HepG2 (cell line): ENCODE measurements around the gene DZANK1. TPM values are rescaled to one million over a fixed set of nuclear protein-coding genes. Genes with fewer than 3 reads are reported as not detected.

Experiments
- BCL6 ChIP-seq: IDR thresholded peaks from 2 replicates; pipeline ENCODE4 v1.6.1; 2016; ENCODE audit warnings: missing genetic modification reagents, missing compliant biosample characterization
- CAMTA2 ChIP-seq: sonication (generic); formaldehyde crosslinking; IDR thresholded peaks from 2 replicates; pipeline ENCODE4 v1.4.0; 2020; ENCODE audit warnings: mild to moderate bottlenecking, missing genetic modification reagents, borderline replicate concordance
- CHD4 ChIP-seq: fragments of 200-600 bp; sonication (generic); IDR thresholded peaks from 2 replicates; pipeline ENCODE4 v1.7.0; 2017; ENCODE audit warnings: mild to moderate bottlenecking, low read length, borderline replicate concordance
- CREBL2 ChIP-seq: sonication (generic); formaldehyde crosslinking; IDR thresholded peaks from 2 replicates; pipeline ENCODE4 v1.8.1; 2023; ENCODE audit warnings: missing genetic modification reagents, mild to moderate bottlenecking, borderline replicate concordance
- DBP ChIP-seq: sonication (generic); formaldehyde crosslinking; IDR thresholded peaks from 2 replicates; pipeline ENCODE4 v1.4.0; 2020; ENCODE audit warnings: missing genetic modification reagents; ENCODE audit errors: not compliant biosample characterization
- FOXJ3 ChIP-seq: sonication (generic); formaldehyde crosslinking; IDR thresholded peaks from 2 replicates; pipeline ENCODE4 v1.4.0; 2020; ENCODE audit warnings: missing genetic modification reagents, mild to moderate bottlenecking, borderline replicate concordance
- HNRNPK ChIP-seq: fragments of 200-400 bp; formaldehyde crosslinking; IDR thresholded peaks from 2 replicates; pipeline ENCODE4 v1.6.1; 2018; ENCODE audit warnings: low read length, low read depth, moderate library complexity, mild to moderate bottlenecking; ENCODE audit not compliant: poor library complexity, severe bottlenecking
- IRX3 ChIP-seq: sonication (generic); formaldehyde crosslinking; IDR thresholded peaks from 2 replicates; pipeline ENCODE4 v1.8.1; 2023; ENCODE audit warnings: mild to moderate bottlenecking, low read depth, missing genetic modification reagents, borderline replicate concordance
- JDP2 ChIP-seq: sonication (generic); formaldehyde crosslinking; IDR thresholded peaks from 2 replicates; pipeline ENCODE4 v1.8.1; 2022; ENCODE audit warnings: missing genetic modification reagents, borderline replicate concordance
- MED1 ChIP-seq: sonication (generic); formaldehyde crosslinking; IDR thresholded peaks from 2 replicates; pipeline ENCODE4 v1.4.0; 2020; ENCODE audit warnings: missing genetic modification reagents
- MYC ChIP-seq: sonication (generic); formaldehyde crosslinking; IDR thresholded peaks from 2 replicates; pipeline ENCODE4 v1.9.0; 2021; ENCODE audit warnings: missing genetic modification reagents, borderline replicate concordance
- NR2F1 ChIP-seq, 2 experiments: fragments of 450-650 bp in 1 of 2; formaldehyde crosslinking in 1 of 2; IDR thresholded peaks; 2 replicates each; pipeline versions ENCODE4 v1.5.0 to v1.6.1; 2016 to 2020; ENCODE audit warnings: mild to moderate bottlenecking in 1 of 2, missing compliant biosample characterization in 1 of 2, missing genetic modification reagents in 1 of 2, moderate library complexity in 1 of 2
- NRL ChIP-seq: sonication (generic); formaldehyde crosslinking; IDR thresholded peaks from 2 replicates; pipeline ENCODE4 v1.5.0; 2020; ENCODE audit warnings: missing genetic modification reagents, mild to moderate bottlenecking, moderate library complexity, borderline replicate concordance
- PAWR ChIP-seq: sonication (generic); formaldehyde crosslinking; IDR thresholded peaks from 2 replicates; pipeline ENCODE4 v1.4.0; 2020; ENCODE audit warnings: missing genetic modification reagents, mild to moderate bottlenecking, borderline replicate concordance
- PHF21A ChIP-seq: sonication (generic); formaldehyde crosslinking; IDR thresholded peaks from 2 replicates; pipeline ENCODE4 v1.5.0; 2020; ENCODE audit warnings: mild to moderate bottlenecking, missing genetic modification reagents
- RAD21 ChIP-seq: fragments of 450-650 bp; formaldehyde crosslinking; IDR thresholded peaks from 2 replicates; pipeline ENCODE4 v1.5.0; 2020; ENCODE audit warnings: mild to moderate bottlenecking
- RCOR2 ChIP-seq: IDR thresholded peaks from 2 replicates; pipeline ENCODE4 v1.6.1; 2016; ENCODE audit warnings: missing biosample characterization, missing genetic modification reagents
- RELA ChIP-seq: sonication (generic); formaldehyde crosslinking; IDR thresholded peaks from 2 replicates; pipeline ENCODE4 v1.4.0; 2020; ENCODE audit warnings: missing genetic modification reagents
- RFX3 ChIP-seq: IDR thresholded peaks from 2 replicates; pipeline ENCODE4 v1.6.1; 2016; ENCODE audit warnings: missing biosample characterization, missing genetic modification reagents
- RORA ChIP-seq: sonication (generic); formaldehyde crosslinking; IDR thresholded peaks from 2 replicates; pipeline ENCODE4 v1.5.0; 2020; ENCODE audit warnings: mild to moderate bottlenecking, missing genetic modification reagents, moderate library complexity
- SMYD3 ChIP-seq: sonication (generic); formaldehyde crosslinking; IDR thresholded peaks from 2 replicates; pipeline ENCODE4 v1.8.1; 2023; ENCODE audit warnings: mild to moderate bottlenecking, missing genetic modification reagents
- SOX5 ChIP-seq: IDR thresholded peaks from 2 replicates; pipeline ENCODE4 v1.6.1; 2016; ENCODE audit warnings: borderline replicate concordance
- ZBTB4 ChIP-seq: sonication (generic); formaldehyde crosslinking; IDR thresholded peaks from 2 replicates; pipeline ENCODE4 v1.4.0; 2020; ENCODE audit warnings: missing genetic modification reagents, mild to moderate bottlenecking, borderline replicate concordance
- ZFP37 ChIP-seq: sonication (generic); formaldehyde crosslinking; IDR thresholded peaks from 2 replicates; pipeline ENCODE4 v1.4.0; 2020; ENCODE audit warnings: missing genetic modification reagents, borderline replicate concordance
- ZNF563 ChIP-seq: sonication (generic); formaldehyde crosslinking; IDR thresholded peaks from 2 replicates; pipeline ENCODE4 v1.8.0; 2022; ENCODE audit warnings: mild to moderate bottlenecking, moderate library complexity, missing genetic modification reagents
- ZNF772 ChIP-seq: sonication (generic); formaldehyde crosslinking; IDR thresholded peaks from 2 replicates; pipeline ENCODE4 v1.5.0; 2020; ENCODE audit warnings: mild to moderate bottlenecking, missing genetic modification reagents
- ZNF777 ChIP-seq: sonication (generic); formaldehyde crosslinking; IDR thresholded peaks from 2 replicates; pipeline ENCODE4 v1.4.0; 2020; ENCODE audit warnings: missing genetic modification reagents
- polyA plus RNA-seq, 8 experiments: library from polyadenylated mRNA; depleted of rRNA in 3 of 8; stranded (reverse) in 7 of 8; unstranded in 1 of 8; fragments of >200 nt; fragmentation: Illumina TruSeq in 4 of 8; extraction: Trizol in 4 of 8; gene quantifications; 2 replicates each; pipeline versions ENCODE4 v1.2.1 to v1.2.3, GENCODE V29; 2011 to 2016; ENCODE audit warnings: low read depth in 4 of 8, missing spikeins in 1 of 8, mixed read lengths in 1 of 8; ENCODE audit not compliant: insufficient read depth in 1 of 8
- total RNA-seq, 5 experiments: library from RNA; depleted of rRNA; stranded (reverse); fragments of >200 nt; fragmentation: Illumina TruSeq; extraction: Trizol; gene quantifications; 2 replicates each; pipeline ENCODE4 v1.2.3, GENCODE V29; 2016; ENCODE audit warnings: low read depth in 1 of 5

DZANK1 gene
- total and polyA plus RNA-seq, 2 of the 13 experiments (the other 11 are each of a cell fraction or from before 2014, with no cell fraction given), result 1.6 to 3.2 TPM

GRCh38 chr20:18388860-18389259, 78.0 kb downstream of the DZANK1 start (continued):
- TF ChIP-seq CREBL2 (no peak), BCL6 (CRISPR knock-in tag) (peak; percentile 81), MYC (no peak), FOXJ3 (CRISPR knock-in tag) (0 out of 2 replicates have a peak, but pooled peaks have one; percentile 41), RFX3 (CRISPR knock-in tag) (no peak), ZBTB4 (CRISPR knock-in tag) (no peak), ZFP37 (CRISPR knock-in tag) (no peak), ZNF777 (CRISPR knock-in tag) (no peak), SMYD3 (CRISPR knock-in tag) (no peak), CHD4 (no peak), DBP (CRISPR knock-in tag) (no peak), RCOR2 (peak; percentile 34; the same call in 1 of the 2 replicates), CAMTA2 (no peak), MED1 (peak; percentile 38; the same call in 1 of the 2 replicates), NR2F1 (CRISPR knock-in tag; IDR thresholded peaks at IDR 0.05) (peak; percentile 56 to 76; a peak in 3 of 4 replicates), ZNF563 (CRISPR knock-in tag) (no peak), IRX3 (CRISPR knock-in tag) (no peak), HNRNPK (no peak), JDP2 (CRISPR knock-in tag) (no peak), NRL (CRISPR knock-in tag) (no peak), RORA (CRISPR knock-in tag) (no peak), RELA (no peak), RAD21 (CRISPR knock-in tag) (no peak), SOX5 (CRISPR knock-in tag) (peak; percentile 54; the same call in 1 of the 2 replicates), PHF21A (CRISPR knock-in tag) (no peak), ZNF772 (CRISPR knock-in tag) (no peak), PAWR (CRISPR knock-in tag) (no peak)
